Measurements from ENCODE around the gene LRRC10.

The LRRC10 gene

GRCh38 chr12:69602954-69603353, 7.8 kb downstream of the LRRC10 start:
- H3K27ac ChIP-seq: no peak overlapping the region
- TF ChIP-seq, protein P1, sequence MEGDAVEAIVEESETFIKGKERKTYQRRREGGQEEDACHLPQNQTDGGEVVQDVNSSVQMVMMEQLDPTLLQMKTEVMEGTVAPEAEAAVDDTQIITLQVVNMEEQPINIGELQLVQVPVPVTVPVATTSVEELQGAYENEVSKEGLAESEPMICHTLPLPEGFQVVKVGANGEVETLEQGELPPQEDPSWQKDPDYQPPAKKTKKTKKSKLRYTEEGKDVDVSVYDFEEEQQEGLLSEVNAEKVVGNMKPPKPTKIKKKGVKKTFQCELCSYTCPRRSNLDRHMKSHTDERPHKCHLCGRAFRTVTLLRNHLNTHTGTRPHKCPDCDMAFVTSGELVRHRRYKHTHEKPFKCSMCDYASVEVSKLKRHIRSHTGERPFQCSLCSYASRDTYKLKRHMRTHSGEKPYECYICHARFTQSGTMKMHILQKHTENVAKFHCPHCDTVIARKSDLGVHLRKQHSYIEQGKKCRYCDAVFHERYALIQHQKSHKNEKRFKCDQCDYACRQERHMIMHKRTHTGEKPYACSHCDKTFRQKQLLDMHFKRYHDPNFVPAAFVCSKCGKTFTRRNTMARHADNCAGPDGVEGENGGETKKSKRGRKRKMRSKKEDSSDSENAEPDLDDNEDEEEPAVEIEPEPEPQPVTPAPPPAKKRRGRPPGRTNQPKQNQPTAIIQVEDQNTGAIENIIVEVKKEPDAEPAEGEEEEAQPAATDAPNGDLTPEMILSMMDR (IDR thresholded peaks at IDR 0.05): peak; percentile 56
- TF ChIP-seq ZFX (IDR thresholded peaks at IDR 0.05; ENCODE audit: borderline replicate concordance): no peak

GRCh38 chr12:69601962-69602685, 8.6 kb downstream of the LRRC10 start:
- TF ChIP-seq ZFX (IDR thresholded peaks at IDR 0.05; ENCODE audit: borderline replicate concordance): no peak
- TF ChIP-seq, protein P1 (IDR thresholded peaks at IDR 0.05): no peak
- no peak overlapping the region for H3K27ac ChIP-seq

DNA sequence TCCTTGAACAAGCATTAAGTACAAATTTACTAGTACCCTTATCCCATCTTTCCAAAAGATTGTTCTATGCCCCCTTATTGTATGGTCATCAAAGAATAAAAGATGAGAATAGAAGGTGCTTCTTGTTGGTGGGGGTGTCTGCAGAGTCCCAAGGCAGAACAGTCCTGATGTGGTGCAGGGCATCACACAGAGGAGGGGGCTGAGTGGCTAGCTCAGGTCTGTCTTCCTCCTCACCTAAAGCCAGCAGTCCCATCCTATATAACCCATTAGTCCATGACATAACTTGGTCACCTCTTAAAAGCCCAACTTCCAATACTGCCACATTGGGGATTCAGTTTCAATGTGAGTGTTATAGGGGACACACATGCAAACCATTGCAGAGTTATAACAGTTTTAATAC, 9.9 kb downstream of the LRRC10 start:
- TF ChIP-seq, protein P1 (IDR thresholded peaks at IDR 0.05): no peak
- no peak for TF ChIP-seq ZFX (IDR thresholded peaks at IDR 0.05; ENCODE audit: borderline replicate concordance)
- no peak overlapping the region for H3K27ac ChIP-seq

- H3K27ac ChIP-seq: no peak overlapping the region
- TF ChIP-seq, protein P1 (IDR thresholded peaks at IDR 0.05): no peak
- TF ChIP-seq ZFX (IDR thresholded peaks at IDR 0.05; ENCODE audit: borderline replicate concordance): no peak
Measured at GRCh38 chr12:69598174-69598753, 12.4 kb downstream of the LRRC10 start.

DNA sequence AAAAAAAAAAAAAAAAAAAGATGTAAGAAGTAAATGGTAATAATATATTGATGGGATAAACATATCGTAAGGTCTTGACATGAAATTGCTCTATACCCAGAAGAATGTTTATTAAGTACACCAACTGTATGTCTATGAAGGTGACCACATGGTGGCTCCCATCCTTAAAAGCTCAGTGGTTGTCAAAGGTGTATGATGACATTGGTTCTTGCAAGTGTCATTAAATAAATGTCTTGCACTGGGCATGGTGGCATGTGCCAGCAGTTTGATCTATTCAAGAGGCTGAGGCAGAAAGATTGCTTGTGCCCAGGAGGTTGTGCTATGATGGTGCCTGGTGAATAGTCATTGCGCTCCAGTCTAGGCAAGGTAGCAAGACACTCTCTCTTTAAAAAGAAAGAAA, 15.0 kb downstream of the LRRC10 start:
- H3K27ac ChIP-seq: no peak overlapping the region
- TF ChIP-seq, protein P1 (IDR thresholded peaks at IDR 0.05): peak; percentile 43
- no peak for TF ChIP-seq ZFX (IDR thresholded peaks at IDR 0.05; ENCODE audit: borderline replicate concordance)

DNA sequence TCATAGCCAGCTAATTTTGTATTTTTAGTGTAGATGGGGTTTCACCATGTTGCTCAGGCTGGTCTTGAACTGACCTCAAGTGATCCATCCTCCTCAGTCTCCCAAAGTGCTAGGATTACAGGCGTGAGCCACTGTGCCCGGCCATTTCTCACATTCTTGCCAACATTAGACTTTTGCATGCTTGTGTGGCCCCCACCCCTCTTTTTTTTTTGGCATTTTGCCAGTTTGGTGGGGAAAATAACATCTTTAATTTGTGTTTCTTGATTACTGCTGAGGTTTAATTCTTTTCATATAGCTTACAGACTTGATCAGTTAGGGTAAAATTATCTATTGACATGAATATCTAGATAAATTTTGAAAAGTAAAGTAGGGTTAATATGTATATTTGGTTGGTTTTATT, 21.6 kb downstream of the LRRC10 start:
- TF ChIP-seq, protein P1 (IDR thresholded peaks at IDR 0.05): no peak
- no peak for TF ChIP-seq ZFX (IDR thresholded peaks at IDR 0.05; ENCODE audit: borderline replicate concordance)
- no peak overlapping the region for H3K27ac ChIP-seq

- TF ChIP-seq ZFX (IDR thresholded peaks at IDR 0.05; ENCODE audit: borderline replicate concordance): no peak
- TF ChIP-seq, protein P1 (IDR thresholded peaks at IDR 0.05): no peak
- H3K27ac ChIP-seq: no peak overlapping the region
Measured at GRCh38 chr12:69588527-69588926, 22.2 kb downstream of the LRRC10 start.

Data from 22Rv1 (cell line).